ENCODE measurements around the gene KIF13A. TPM values are rescaled to one million over a fixed set of nuclear protein-coding genes. Genes with fewer than 3 reads are reported as not detected.

The KIF13A gene
- total RNA-seq, 4 donors from 2014 or later = 38.6 to 64.3 (median 43.9) TPM

GRCh38 chr6:17872908-17873307, 114.5 kb downstream of the KIF13A start:
- DNase-seq (ENCODE audit: low spot score) (no peak), ATAC-seq (ENCODE audit: low FRiP score) (no peak)
- TF ChIP-seq, protein P1, sequence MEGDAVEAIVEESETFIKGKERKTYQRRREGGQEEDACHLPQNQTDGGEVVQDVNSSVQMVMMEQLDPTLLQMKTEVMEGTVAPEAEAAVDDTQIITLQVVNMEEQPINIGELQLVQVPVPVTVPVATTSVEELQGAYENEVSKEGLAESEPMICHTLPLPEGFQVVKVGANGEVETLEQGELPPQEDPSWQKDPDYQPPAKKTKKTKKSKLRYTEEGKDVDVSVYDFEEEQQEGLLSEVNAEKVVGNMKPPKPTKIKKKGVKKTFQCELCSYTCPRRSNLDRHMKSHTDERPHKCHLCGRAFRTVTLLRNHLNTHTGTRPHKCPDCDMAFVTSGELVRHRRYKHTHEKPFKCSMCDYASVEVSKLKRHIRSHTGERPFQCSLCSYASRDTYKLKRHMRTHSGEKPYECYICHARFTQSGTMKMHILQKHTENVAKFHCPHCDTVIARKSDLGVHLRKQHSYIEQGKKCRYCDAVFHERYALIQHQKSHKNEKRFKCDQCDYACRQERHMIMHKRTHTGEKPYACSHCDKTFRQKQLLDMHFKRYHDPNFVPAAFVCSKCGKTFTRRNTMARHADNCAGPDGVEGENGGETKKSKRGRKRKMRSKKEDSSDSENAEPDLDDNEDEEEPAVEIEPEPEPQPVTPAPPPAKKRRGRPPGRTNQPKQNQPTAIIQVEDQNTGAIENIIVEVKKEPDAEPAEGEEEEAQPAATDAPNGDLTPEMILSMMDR (IDR thresholded peaks at IDR 0.05) = no peak

DNA sequence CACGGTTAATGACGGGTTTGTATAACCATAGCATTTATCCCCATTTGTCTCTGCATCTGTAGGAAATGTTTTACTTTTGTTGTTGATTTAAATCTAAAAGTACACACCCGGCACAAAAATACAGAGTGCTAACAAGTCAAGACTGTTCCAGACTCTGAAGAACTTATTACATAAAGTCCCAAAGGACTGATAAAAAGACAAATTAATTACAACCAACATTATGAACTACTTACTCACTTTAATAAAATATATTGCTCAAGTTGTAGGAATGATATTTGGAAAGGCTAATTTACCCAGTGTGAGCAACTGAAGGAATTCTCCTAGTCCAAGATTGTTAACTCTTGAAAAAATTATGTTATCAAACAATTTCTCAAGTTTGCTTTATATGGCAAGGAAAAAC, 115.6 kb downstream of the KIF13A start:
- peak; percentile 53 for ATAC-seq (ENCODE audit: low FRiP score)
- TF ChIP-seq, protein P1 (IDR thresholded peaks at IDR 0.05) = no peak
- no peak for DNase-seq (ENCODE audit: low spot score)

DNA sequence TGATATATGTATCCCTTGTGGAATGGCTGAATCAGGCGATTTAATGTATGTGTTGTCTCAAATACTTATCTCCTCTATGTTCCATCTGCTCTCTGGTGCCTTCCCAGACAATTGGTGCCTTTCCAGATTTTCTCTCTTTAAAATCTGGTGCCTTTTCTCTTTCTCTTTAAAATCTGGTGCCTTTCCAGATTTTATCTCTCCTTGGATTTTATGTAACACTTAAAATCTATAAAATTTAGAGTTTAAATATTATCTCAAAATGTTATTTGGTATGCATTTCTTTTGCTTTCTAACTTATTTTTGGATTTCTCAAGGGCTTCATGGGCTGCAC, 116.3 kb downstream of the KIF13A start:
- ATAC-seq (ENCODE audit: low FRiP score) = no peak
- DNase-seq (ENCODE audit: low spot score) = no peak
- TF ChIP-seq, protein P1 (IDR thresholded peaks at IDR 0.05) = no peak

DNA sequence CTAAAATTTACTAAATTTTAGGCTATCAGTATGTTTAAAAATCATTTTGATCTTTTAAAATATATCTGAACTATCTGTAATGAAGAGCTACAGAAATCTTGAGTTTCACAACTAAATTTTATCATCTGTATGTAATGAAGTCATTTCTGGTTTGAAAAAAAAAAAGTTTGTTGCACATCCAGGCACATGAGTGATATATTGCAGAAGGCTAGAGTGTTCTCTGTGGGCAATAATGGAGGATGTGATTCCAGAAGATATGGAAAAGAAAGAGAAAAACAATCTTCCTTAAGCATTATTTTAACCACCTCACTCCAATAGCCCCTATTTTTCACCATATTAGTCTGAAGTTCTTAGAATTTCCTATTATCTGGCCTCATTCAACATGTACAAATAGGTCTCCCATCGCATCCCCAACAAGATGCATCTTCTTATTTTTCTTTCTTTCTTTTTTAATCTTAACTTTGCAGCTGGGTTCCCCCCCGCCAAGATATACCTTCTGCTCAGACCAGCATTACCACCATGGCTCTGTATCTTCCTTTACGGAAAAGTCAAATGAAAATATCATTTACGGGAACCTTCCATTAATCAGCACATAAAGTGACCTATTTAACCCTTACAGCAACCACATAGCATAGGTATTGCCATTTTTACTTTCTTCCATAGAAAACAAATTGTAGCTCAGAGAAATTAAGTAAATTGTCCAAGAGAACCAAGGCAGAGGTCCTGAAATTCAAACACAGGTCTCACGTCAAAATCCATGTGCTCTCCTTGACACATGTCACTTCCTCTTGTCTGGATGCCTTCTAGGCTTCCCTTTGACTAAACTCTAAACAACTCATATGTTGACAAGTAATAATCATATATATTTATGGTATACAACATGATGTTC, 116.9 kb downstream of the KIF13A start:
- TF ChIP-seq, protein P1 (IDR thresholded peaks at IDR 0.05) = no peak
- DNase-seq (ENCODE audit: low spot score) (no peak), ATAC-seq (ENCODE audit: low FRiP score) (no peak)

GRCh38 chr6:17869753-17870050, 117.7 kb downstream of the KIF13A start:
- no peak for DNase-seq (ENCODE audit: low spot score)
- no peak for ATAC-seq (ENCODE audit: low FRiP score)
- TF ChIP-seq, protein P1 (IDR thresholded peaks at IDR 0.05) = no peak

DNA sequence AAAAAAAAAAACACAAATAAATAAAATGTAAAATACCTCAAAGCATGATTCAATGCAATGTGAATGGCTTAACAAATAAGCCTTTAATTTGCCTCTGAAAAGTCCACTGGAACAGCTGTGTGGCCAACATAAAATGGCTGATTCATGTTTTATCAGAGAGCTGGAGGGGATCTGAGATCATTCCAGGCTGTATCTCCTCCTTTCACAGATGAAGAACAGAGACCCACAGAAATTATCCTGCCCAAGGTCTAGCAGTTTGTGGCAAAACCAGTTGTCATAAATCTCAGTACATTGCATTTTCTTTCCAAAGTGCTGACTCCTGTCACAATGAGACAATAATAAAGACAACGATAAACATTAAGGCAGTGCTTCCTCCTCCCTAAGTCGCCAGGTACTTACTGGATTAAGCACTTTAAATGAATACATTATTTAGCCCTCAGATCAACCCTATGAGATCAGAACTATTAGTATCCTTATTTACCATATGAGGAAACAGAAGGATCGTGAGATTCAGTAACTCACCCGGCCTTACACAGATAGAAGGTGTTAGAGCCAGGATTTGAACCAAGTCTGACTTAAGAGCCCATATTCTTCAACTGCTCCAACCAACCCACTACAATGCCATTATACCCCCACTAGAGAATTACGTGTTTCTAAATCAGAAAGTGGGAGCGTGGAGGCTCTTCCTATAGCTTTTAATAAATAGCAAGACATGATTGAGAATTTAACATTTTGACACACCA, 118.3 kb downstream of the KIF13A start:
- DNase-seq (ENCODE audit: low spot score) (no peak), ATAC-seq (ENCODE audit: low FRiP score) (no peak)
- TF ChIP-seq, protein P1 (IDR thresholded peaks at IDR 0.05) = no peak

DNA sequence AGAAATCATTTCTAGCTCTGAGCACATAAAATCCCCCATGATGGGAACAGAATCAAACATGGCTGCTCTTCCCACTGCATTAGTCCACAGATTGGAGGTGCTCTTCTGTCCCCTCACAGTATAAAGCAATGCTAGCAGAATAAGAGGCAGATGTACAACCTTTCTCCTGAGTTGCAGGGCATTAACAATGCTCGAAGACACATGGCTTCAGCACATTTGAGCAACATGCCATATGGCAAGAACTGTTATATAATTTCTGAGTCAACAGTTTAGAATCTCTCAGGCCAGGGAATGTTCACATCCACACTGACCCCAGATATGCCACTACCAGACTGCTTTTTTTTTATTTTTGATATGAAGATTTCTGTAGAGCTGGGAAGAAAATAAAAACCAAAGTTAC, 119.6 kb downstream of the KIF13A start:
- ATAC-seq (ENCODE audit: low FRiP score) (no peak), DNase-seq (ENCODE audit: low spot score) (no peak)
- TF ChIP-seq, protein P1 (IDR thresholded peaks at IDR 0.05) = no peak
